NCI-H460 (cell line): Measurements from ENCODE around the gene HPSE. TPM values are rescaled to one million over a fixed set of nuclear protein-coding genes. Genes with fewer than 3 reads are reported as not detected.
"Not testable (repeated sequence)": the region's sequence is repeated elsewhere in the genome, so short reads cannot be mapped to it uniquely, and the experiment has no call there.

Source experiments
- DNase-seq: peaks from one replicate; pipeline ENCODE4 v3.0.0-alpha.2; 2016; ENCODE audit warnings: low read depth; ENCODE audit errors: extremely low read depth
- total RNA-seq: library from RNA; depleted of rRNA; stranded (reverse); fragments of >200 nt; shearing (Covaris generic); gene quantifications from 2 replicates; pipeline ENCODE4 v1.2.3, GENCODE V29; 2014

HPSE gene
- total RNA-seq, 1 experiment from 2014 or later: 4.8 TPM

DNA sequence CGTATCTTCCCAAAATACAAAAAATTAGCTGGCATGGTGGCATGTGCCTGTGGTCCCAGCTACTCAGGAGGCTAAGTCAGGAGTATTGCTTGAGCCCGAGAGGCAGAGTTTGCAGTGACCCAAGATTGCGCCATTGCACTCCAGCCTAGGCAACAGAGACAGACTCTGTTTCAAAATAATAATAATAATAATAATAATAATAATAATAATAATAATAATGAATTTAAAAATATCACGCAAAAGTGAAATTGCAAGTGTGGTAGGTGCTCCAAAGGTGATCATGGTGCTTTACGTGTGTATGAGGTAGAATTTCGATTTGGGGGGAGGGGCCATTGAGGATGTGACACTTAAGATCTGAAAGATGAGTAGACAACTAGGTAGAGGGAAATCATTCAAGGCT is 4.9 kb upstream of the HPSE start:
- no peak for DNase-seq

DNA sequence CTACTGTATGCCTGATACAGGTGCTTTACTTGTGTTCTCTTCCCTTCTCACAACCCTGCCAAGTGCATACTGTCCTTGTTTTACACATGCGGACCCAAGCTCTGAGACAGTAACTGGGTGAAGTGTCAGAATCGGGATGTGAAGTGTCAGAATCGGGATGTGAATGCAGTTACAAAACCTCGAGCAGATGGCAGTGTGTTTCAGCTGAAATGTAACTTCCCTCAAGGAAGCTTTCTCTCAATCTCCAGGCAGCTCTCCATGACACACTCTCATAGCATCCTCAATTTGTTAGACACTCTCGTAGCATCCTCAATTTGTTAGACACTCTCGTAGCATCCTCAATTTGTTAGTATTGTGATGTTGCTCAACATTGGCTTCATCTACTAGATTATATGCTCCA is 1.1 kb upstream of the HPSE start:
- no peak for DNase-seq

DNA sequence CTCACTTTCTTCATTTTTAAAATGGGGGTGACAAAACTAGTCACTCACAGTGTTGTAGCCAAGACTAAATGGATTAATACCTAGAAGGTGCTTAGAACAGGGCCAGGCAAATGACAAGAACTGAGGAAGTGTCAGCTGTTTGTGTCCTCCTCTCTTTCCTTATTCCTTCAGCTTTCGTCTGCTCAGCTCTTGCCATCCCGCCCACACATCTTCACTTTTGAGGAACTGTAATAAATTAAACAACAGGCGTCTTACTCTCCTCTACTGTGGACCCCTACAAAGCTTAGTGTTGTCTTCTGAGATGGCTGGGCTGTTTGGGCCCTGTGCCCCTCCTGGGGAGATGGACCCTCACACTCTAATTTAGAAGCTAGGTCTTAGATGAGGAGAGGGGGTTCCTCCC is 2.7 kb downstream of the HPSE start:
- DNase-seq: no peak

DNA sequence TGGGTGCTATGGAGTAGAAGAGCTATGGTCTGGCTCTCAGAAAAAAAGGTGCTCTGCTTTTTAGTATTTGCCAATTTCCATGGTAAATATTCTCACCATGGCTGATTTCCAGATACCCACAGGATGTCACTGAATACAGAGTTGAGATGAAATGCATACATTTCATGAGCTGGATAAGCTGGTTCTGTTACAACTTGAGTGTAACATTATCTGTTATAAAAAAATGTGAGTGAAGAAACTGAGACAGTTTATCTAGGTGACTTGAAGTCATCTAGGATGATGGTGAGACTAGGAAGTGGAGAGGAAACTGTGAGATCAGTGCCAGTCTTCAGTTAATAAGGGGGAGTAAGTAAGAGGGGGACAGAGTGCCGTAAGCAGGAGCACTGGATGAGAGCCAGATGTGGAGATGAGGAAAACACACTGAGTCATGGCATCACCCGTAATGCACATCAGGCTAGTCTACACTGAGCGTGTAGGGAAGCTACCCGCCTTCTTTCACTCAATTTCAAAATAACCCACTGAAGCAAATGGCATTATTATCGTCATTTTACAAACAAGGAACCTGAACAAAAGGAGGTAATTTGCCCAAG is 5.0 kb downstream of the HPSE start:
- DNase-seq: no peak

DNA sequence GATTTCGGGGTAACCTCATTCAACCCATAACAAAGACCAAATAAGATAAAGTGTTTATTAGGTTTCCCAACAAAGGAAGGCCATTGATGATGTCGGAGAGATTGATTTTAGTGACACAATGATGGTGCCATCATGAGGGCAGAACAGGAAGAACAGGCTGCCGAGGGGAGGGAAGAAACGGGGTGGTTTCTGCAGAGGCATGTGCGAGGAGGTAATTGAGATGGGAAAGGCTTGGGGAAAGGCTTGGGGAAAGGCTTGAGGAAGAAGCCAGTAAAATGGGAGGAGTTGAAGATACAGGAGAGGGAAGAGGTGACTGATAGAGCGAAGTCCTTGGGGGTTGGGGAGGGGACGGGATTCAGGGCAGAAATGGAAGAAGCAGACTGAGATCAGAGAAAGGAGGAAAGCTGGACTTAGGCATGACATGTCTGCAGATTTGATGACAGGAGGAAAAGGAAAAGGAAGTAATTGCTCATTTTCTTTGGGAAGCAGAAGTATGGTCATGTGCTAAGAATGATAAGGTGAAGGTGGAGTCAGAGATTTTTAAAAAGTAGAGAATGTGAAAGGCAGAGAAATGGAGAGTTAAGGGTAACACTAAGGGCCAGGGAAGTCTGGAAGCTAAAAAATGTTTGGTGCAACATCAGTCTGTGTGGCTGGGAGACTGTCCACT is 6.0 kb downstream of the HPSE start:
- no peak for DNase-seq

DNA sequence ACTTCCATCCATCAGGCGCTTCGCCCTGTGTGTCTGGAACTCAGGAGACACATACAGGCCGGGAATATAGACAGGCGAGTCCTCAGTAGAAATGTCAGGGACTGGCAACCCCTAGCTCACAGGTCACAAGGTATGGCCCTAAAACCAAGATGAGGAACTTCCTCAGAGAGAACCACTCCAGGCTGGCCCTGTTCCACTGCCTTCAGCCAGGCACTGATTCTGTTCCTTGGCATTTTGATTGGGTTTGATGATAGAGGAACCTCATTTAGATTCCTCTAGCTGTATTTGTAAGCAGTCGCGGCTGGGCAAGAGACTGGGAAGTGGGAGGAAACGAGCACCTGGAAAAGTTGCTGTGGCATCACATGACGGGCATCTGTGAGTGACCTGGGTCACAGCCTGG is 8.1 kb downstream of the HPSE start:
- no peak for DNase-seq

DNA sequence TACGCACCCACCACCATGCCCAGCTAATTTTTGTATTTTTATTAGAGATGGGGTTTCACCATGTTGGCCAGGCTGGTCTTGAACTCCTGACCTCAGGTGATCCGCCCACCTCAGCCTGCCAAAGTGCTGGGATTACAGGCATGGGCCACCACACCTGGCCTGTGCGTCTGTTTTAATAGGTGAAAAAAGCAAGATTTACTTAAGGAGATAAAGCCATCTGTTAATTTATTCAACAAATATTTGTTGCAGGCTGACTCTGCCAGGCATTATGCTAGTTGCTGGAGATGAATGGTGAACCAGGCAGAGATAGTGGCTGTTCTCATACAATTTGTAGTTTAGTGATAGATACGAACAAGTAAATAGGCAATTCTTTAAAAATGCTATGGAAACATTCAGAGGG is 9.3 kb downstream of the HPSE start:
- DNase-seq: not testable (repeated sequence)

DNA sequence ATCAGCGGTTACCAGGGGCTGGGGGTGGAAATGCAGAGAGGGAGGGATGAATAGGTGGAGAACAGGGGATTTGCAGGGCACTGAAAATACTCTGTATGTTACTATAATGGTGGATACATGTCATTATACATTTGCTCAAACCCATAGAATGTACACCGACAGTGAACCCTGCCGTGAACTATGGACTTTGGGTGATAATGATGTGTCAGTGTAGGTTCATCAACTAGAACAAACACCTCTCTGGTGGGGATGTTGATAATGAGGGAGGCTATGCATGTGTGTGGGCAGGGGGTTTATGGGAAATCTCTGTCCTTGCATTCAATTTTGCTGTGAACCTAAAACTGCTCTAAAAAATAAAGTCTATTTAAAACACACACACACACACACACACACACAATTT is 11.5 kb downstream of the HPSE start:
- DNase-seq: no peak

DNA sequence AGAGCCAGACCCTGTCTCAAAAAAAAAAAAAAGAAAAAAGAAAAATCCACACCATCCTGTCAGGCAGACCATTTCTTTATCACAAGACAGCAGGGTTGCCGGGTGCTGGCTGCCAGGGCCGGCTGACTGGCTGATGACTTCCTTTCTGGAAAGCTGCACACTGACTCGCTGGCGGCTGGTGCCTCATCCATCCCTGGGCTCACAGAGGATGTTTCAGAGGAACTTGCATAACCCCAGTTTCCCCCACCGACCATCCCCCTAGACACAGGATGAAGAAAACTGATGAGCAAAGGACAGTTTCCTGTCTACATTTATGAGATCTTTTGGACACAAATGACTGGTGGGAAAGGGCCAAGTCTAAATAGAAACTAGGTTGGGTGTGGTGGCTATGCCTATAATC is 14.1 kb downstream of the HPSE start:
- DNase-seq: no peak

DNA sequence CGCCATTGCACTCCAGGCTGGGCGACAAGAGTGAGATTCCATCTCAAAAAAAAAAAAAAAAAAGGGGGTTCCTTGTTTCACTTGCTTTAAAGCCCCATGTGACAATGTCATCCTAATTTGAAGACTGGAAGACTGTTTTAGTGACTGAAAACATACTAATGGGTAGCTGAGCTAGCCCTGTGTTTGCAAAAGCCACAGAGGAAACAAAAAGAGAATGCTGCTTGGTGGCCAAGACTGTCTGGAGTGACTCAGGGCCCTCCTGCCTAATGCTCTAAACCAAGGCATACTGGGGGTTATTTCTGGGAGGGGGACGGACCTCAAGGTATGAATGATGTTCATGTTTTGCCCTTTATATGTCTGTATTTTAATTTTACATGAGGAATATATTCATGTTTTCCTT is 16.0 kb downstream of the HPSE start:
- DNase-seq: no peak

DNA sequence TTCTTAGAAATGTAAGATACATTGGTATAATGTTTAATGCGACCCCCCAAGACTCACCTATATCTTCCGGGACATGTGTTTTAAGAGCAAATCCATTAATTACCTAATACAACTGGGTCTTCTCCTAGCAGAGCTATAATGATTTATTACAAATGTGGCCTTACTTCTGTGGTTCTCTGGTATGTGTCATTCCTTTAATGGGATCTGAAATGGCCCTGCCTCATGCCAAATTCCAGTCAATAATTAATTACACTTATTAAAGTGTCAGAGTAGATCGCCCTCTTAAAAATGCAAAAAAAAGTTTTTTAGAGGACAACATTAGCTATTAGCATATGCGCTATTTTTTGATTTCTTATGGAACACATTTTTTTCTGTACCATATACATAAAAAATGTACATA is 17.0 kb downstream of the HPSE start:
- DNase-seq: no peak

DNA sequence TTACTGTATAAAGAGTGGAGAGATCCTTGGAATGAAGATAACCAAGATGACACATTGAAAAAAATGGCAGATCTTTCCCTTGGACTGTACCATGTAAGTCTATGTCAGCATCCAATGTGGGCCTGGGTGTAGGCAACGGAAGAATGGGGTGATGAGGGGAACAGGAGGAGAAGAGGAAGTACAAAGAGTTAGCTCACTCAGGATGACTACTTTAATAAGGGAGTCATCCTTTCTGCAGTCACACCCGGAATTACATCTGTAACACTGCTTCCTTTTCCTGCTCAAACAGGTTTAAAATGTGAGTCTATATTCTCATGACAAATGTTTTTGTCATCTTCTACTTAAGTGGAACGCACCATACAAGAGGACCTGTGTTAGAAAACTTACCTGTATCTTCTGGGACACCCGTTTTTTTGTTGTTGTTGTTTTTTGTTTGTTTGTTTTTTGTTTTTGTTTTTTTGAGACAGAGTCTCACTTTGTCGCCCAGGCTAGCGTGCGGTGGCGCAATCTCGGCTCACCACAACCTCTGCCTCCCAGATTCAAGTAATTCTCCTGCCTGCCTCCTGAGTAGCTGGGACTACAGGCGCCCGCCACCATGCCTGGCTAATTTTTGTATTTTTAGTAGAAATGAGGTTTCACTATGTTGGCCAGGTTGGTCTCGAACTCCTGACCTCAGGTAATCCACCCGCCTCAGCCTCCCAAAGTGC is 18.0 kb downstream of the HPSE start:
- no peak for DNase-seq

DNA sequence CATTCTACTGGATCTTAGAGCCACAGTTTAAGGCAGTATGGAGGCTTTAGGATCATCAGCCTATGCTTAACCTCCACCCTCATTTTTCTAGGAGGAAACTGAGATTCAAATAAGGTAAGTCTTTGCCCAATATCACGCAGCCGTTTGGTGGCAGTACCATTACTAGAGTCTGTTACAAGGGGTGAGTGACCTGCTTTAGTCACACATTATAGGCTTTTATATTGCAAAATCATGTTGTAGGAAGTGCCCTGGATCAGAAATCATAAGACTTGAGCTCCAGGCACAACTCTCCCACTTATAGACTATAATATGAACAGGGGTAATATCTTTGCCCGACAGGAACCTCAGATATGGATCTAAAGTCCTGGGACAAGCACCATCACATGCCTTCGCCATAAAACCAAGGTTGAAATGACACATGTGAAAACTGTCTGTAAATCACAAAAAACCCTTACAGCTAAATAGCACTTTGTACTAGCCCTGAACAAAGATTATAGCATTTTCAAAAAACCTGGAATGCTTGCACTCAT is 19.2 kb downstream of the HPSE start:
- DNase-seq: no peak

DNA sequence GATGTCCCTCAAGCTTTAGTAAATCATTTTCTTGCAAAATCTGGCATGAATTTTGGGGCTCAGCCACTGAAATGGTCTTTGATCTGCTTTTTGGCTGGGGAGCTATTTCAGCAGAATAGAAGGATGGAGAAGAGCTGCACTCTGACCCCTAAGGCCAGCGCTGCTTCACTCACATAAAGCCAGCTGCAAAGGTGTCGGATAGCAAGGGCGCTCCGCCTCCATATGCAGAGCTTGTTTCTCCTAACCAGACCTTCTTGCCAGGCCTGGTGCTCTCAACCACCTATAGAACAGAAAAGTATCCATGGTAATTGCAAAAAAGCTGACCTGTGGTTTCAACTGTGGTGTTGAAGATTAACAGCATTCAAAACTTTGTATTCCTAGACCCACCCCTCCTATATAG is 26.0 kb downstream of the HPSE start:
- DNase-seq: no peak

DNA sequence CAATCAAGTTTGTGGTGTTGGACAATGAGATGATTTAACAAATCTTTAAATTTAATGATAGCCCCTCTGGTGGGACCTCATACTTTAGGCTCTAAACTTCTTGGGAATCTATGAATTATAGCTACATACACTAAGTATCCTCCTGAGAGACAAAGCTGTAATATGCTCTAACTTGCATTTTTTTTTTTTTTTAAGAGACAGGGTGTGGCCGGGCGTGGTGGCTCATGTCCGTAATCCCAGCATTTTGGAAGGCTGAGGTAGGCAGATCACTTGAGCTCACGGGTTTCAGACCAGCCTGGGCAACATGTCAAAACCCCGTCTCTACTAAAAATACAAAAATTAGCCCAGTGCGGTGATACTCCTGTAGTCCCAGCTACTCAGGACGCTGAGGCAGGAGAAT is 26.7 kb downstream of the HPSE start:
- no peak for DNase-seq

DNA sequence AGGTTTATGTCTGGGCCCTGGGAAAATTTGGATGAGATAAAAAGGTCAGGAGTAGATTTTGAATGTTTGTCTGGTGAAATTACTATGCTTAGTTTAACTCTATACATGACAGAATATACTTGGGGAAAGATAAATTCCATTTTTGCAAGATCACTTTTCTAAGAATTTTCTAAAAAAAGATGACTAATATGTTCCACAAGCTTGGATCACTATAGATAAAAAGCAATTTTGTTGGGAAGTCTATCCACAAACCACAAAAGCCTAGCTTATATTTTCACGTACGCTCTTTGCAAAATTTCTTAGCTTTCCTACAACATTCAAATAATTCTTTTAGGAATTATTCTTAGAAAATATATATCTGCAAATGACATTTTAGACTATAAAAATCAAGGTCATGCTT is 29.5 kb downstream of the HPSE start:
- DNase-seq: no peak

DNA sequence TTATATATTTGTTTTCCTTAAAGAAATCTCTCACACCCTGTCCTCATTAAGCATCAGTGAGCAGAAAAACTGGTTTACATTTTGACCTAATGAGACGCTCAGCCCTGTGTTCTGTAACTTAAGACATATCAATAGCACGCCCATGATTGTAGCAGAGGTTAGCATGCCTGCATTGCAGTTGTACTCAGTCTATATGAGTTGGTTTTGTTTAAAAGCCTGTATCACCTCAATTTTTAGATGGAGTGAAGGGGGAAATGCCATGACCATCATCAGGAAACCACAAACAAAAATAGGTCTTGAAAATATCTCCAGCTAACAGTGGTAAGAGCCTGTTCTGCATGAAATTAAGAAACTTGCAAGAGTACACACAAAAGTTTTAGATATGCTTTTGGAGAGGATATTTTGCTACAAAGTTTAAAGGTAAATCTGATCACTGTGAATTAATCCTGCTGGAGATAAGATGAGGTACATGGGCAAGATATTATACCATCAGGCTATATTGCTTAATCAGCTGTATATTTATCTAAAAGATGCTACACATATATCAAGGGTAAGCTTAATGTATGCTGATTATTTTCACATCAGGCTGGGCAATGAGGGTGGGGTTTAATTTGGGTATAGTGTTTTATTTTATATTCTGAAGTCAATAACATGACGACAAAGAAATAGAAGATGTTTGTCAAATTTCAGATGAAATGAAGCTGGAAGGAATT is 36.9 kb downstream of the HPSE start:
- DNase-seq: no peak

DNA sequence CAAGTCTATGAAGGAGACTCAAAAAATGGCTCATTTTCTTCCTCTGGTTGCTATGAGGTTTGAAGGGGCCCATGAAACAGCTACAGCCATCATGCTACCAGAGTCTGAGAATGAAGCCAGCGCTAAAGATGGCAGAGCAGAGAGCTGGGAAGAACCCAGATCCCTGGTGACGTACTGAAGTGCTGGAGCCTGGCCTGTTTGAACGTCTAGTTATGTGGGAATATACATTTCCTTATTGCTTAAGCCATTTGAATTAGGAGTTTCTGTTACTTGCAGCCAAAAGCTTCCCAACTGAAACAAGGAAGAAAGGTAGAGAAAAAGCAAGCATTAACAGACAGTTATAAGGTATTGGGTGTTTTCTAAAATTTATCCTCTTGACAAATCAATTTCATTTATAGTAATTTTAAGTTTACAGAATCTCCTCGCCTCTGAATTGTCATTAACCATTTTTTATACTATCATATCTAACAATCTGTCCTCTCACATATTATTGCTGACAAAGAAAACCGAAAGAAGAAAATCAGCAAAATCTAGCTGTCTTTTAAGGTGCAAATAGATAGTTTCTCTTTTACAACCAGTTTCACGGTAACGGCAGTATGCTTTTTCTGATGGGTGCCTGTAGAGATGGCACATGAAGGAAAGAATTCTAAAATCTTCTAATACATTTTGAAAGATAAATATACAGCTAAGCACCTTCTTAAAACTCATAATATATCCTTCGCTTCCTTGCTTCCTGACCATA is 41.2 kb downstream of the HPSE start:
- no peak for DNase-seq

DNA sequence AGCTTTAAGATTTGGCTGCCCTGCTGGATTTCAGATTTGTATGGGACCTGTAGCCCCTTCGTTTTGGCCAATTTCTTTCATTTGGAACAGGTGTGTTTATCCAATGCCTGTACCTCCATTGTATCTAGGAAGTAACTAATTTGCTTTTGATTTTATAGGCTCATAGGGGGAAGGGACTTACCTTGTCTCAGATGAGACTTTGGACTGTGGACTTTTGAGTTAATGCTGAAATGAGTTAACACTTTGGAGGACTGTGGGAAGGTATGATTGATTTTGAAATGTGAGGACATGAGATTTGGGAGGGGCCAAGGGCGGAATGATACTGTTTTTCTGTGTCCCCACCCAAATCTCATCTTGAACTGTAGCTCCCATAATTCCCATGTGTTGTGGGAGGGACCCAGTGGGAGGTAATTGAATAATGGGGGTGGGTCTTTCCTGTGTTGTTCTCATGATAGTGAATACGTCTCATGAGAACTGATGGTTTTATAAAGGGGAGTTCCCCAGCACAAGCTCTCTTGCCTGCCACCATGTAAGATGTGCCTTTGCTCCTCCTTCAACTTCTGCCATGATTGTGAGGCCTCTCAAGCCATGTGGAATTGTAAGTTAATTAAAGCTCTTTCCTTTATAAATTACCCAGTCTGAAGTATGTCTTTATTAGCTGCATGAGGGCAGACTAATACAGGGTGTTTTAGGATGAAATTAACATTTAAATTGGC is 44.4 kb downstream of the HPSE start:
- not testable (repeated sequence) for DNase-seq

DNA sequence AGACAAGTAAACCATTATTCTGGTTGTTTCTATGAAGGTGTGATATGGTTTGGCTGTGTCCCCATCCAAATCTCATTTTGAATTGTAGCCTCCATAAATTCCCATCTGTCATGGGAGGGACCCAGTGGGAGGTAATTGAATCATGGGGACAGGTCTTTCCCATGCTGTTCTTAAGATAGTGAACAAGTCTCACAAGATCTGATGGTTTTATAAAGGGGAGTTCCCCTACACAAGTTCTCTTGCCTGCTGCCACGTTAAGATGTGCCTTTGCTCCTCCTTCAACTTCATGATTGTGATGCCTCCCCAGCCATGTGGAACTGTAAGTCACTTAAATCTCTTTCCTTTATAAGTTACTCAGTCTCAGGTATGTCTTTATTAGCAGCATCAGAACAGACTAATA is 46.3 kb downstream of the HPSE start:
- DNase-seq: not testable (repeated sequence)
